Subcutaneous abdominal adipose tissue (tissue), 5 donors: ENCODE results near the gene PPP2R1A.

Source experiments
- H3K27ac ChIP-seq: one replicate; pipeline ENCODE4 v1.7.0; 2013; ENCODE audit warnings: low read depth, mild to moderate bottlenecking, inconsistent platforms, low read length, moderate library complexity
- H3K27me3 ChIP-seq, 5 donors: one replicate each; pipeline ENCODE4 v1.7.0; 2013; ENCODE audit warnings: low read length in 5 of 5, inconsistent platforms in 1 of 5; ENCODE audit not compliant: control insufficient read depth in 5 of 5, insufficient read depth in 4 of 5
- H3K36me3 ChIP-seq, 5 donors: one replicate each; pipeline ENCODE4 v1.7.0; 2013; ENCODE audit warnings: low read length in 5 of 5; ENCODE audit not compliant: control insufficient read depth in 5 of 5, insufficient read depth in 5 of 5
- H3K4me1 ChIP-seq, 5 donors: one replicate each; pipeline ENCODE4 v1.7.0; 2013; ENCODE audit warnings: low read length in 5 of 5, mild to moderate bottlenecking in 3 of 5, moderate library complexity in 1 of 5; ENCODE audit not compliant: control insufficient read depth in 5 of 5, insufficient read depth in 5 of 5
- H3K4me3 ChIP-seq, 5 donors: one replicate each; pipeline ENCODE4 v1.7.0; 2013; ENCODE audit warnings: low read length in 5 of 5, low read depth in 1 of 5
- H3K9ac ChIP-seq, 5 donors: one replicate each; pipeline ENCODE4 v1.7.0; 2013; ENCODE audit warnings: low read length in 5 of 5, mild to moderate bottlenecking in 4 of 5, moderate library complexity in 3 of 5
- H3K9me3 ChIP-seq, 5 donors: one replicate each; pipeline ENCODE4 v1.7.0; 2013; ENCODE audit warnings: low read length in 5 of 5; ENCODE audit not compliant: control insufficient read depth in 5 of 5
- donor health status: healthy.
- donor health status: healthy.
- donor health status: healthy.
- donor health status: healthy.
- donor health status: healthy.

PPP2R1A gene

GRCh38 chr19:52275988-52276387 lies 86.1 kb downstream of the PPP2R1A start:
- peaks cover 0 to 6% (median 5%) of the 10 kb centered on the region in 5 donors for H3K4me1 ChIP-seq
- no peak overlapping the region for H3K4me3 ChIP-seq
- no peak overlapping the region for H3K27ac ChIP-seq
- H3K9me3 ChIP-seq, result no peaks in the 10 kb centered on the region
- H3K27me3 ChIP-seq, result no peaks in the 10 kb centered on the region
- peaks cover 0 to 14% (median 4%) of the 10 kb centered on the region in 5 donors for H3K36me3 ChIP-seq
- no peak overlapping the region for H3K9ac ChIP-seq

- H3K4me1 ChIP-seq, result no peaks in the 10 kb centered on the region
- no peak overlapping the region for H3K4me3 ChIP-seq
- H3K36me3 ChIP-seq, result peaks cover 0 to 17% (median 4%) of the 10 kb centered on the region in 5 donors
- H3K27ac ChIP-seq, result no peak overlapping the region
- H3K9me3 ChIP-seq, result no peaks in the 10 kb centered on the region
- H3K27me3 ChIP-seq, result no peaks in the 10 kb centered on the region
- H3K9ac ChIP-seq, result no peak overlapping the region
Measured at GRCh38 chr19:52277471-52277870, 87.6 kb downstream of the PPP2R1A start.
